AG04450 (cell line): ENCODE results near the gene CCT6A. TPM values are rescaled to one million over a fixed set of nuclear protein-coding genes. Genes with fewer than 3 reads are reported as not detected.
"Not testable (repeated sequence)": the region's sequence is repeated elsewhere in the genome, so short reads cannot be mapped to it uniquely, and the experiment has no call there.

ENCODE experiments used
- CTCF ChIA-PET: fragments of 300-600, 350-600 bp; formaldehyde crosslinking; extraction: SDS; loops from one replicate; lab custom pipeline; 2022; ENCODE audit warnings: antibody characterized with exemption, inconsistent platforms; lab: Charles Lee
- POLR2A ChIA-PET: fragments of 350-600 bp; formaldehyde crosslinking; extraction: SDS; loops from one replicate; lab custom pipeline; 2021; ENCODE audit warnings: antibody characterized with exemption, inconsistent platforms; lab: Yijun Ruan, JAX
- DNase-seq: peaks from one replicate; pipeline ENCODE4 v3.0.0-alpha.2; 2011; ENCODE audit warnings: low read depth, low spot score
- H3K27ac ChIP-seq: one replicate; pipeline ENCODE4 v1.5.1; 2012; ENCODE audit warnings: low read depth, low read length, control low read depth
- H3K27me3 ChIP-seq: one replicate; pipeline ENCODE4 v1.6.0; 2012; ENCODE audit warnings: low read length; ENCODE audit not compliant: control insufficient read depth, insufficient read depth
- H3K4me3 ChIP-seq: 2 replicates; pipeline ENCODE4 v1.5.1; 2011; ENCODE audit warnings: mild to moderate bottlenecking, low read depth, low read length, control low read depth
- H3K9me3 ChIP-seq: 2 replicates; pipeline ENCODE4 v1.5.1; 2012; ENCODE audit warnings: low read length; ENCODE audit not compliant: control insufficient read depth, insufficient read depth
- CTCF ChIP-seq: IDR thresholded peaks from 2 replicates; pipeline ENCODE4 v1.5.1; 2011; ENCODE audit warnings: low read depth, low read length, control low read depth, inconsistent platforms
- polyA plus RNA-seq: library from polyadenylated mRNA; depleted of rRNA; stranded (reverse); fragments of >200 nt; gene quantifications from 2 replicates; pipeline ENCODE4 v1.2.3, GENCODE V29; 2011; rRNA removed
- small RNA-seq: library from RNA; depleted of rRNA; stranded (forward); fragments of <200 nt; gene quantifications from one replicate; pipeline ENCODE3, GENCODE V24; 2012; ENCODE audit warnings: low read depth; ENCODE audit not compliant: insufficient read length

CCT6A gene
- polyA plus RNA-seq, 1 experiment = 302 TPM

GRCh38 chr7:56110611-56111010, 59.0 kb downstream of the CCT6A start:
- Histone ChIP-seq H3K27ac (no peak overlapping the region), H3K4me3 (no peak overlapping the region), H3K27me3 (peaks cover 3% of the 10 kb centered on the region), H3K9me3 (no peaks in the 10 kb centered on the region)
- no peak for TF ChIP-seq CTCF
- POLR2A ChIA-PET = no interaction called here
- no peak for DNase-seq
- CTCF ChIA-PET = no interaction called here

- ChIA-PET POLR2A (interaction anchor here (0.7 kb wide), 1 partner anchor 71 kb away, joined by 3 read pairs; no protein-coding TSS in a partner anchor), CTCF (interaction anchor here (0.7 kb wide), 1 partner anchor 148 kb away, joined by 3 read pairs; no protein-coding TSS in a partner anchor)
- not testable (repeated sequence) for DNase-seq, H3K27me3 ChIP-seq, H3K9me3 ChIP-seq, H3K27ac ChIP-seq, H3K4me3 ChIP-seq
Measured at GRCh38 chr7:56112244-56112643, 60.7 kb downstream of the CCT6A start.

Small RNA genes within 50 kb of the gene (small RNA-seq; reads per million reads assigned to genes)
- gene SNORA15 = 1.1 reads per million
- gene SNORA22B = not detected

Other genes with a start within 250 kb of the CCT6A start
- not detected in 2 replicates for gene SEPTIN14, start 189.0 kb upstream of the CCT6A start, polyA plus RNA-seq
- gene ZNF713, start 164.3 kb upstream of the CCT6A start, polyA plus RNA-seq = 2.7 and 3.1 TPM in 2 replicates
- 13.1 and 14.9 TPM in 2 replicates for gene MRPS17, start 99.9 kb upstream of the CCT6A start, polyA plus RNA-seq
- gene NIPSNAP2, start 87.2 kb upstream of the CCT6A start, polyA plus RNA-seq = 61.9 and 90.6 TPM in 2 replicates
- 66.0 and 66.4 TPM in 2 replicates for gene PSPH, start 321 bp upstream of the CCT6A start, polyA plus RNA-seq
- 95.4 and 102 TPM in 2 replicates for gene SUMF2, start 12.5 kb downstream of the CCT6A start, polyA plus RNA-seq
- gene PHKG1, start 41.2 kb downstream of the CCT6A start, polyA plus RNA-seq = 0.20 and 0.26 TPM in 2 replicates
- 310 and 349 TPM in 2 replicates for gene CHCHD2, start 54.7 kb downstream of the CCT6A start, polyA plus RNA-seq
- gene NUPR2, start 64.7 kb downstream of the CCT6A start, polyA plus RNA-seq = not detected in 2 replicates